Esophagus muscularis mucosa (tissue), 4 donors: ENCODE data around the gene LHX3. TPM values are rescaled to one million over a fixed set of nuclear protein-coding genes. Genes with fewer than 3 reads are reported as not detected.

Source experiments
- DNase-seq: peaks from one replicate; pipeline ENCODE4 v3.0.0-alpha.2; 2017; ENCODE audit errors: extremely low spot score
- H3K27ac ChIP-seq, 4 donors: fragments of 200-600 bp; sonication (generic); replicated peaks in 1 of 4; 1 replicate in 3 of 4; 2 replicates in 1 of 4; pipeline ENCODE4 v1.5.1; 2016 to 2019; ENCODE audit warnings: mild to moderate bottlenecking in 1 of 4
- H3K27me3 ChIP-seq, 4 donors: fragments of 200-600 bp; sonication (generic); one replicate each; pipeline versions ENCODE4 v1.5.1 to v1.6.0; 2016 to 2019
- H3K36me3 ChIP-seq, 4 donors: fragments of 200-600 bp; sonication (generic); one replicate each; pipeline ENCODE4 v1.5.1; 2016 to 2019
- H3K4me1 ChIP-seq, 4 donors: fragments of 200-600 bp; sonication (generic); one replicate each; pipeline ENCODE4 v1.5.1; 2016 to 2019
- H3K4me3 ChIP-seq, 4 donors: fragments of 200-600 bp; sonication (generic); 1 replicate in 2 of 4; 2 replicates in 2 of 4; pipeline ENCODE4 v1.5.1; 2016 to 2019; ENCODE audit warnings: mild to moderate bottlenecking in 4 of 4, moderate library complexity in 1 of 4
- H3K9me3 ChIP-seq, 4 donors: fragments of 200-600 bp; sonication (generic); 1 replicate in 3 of 4; 2 replicates in 1 of 4; pipeline ENCODE4 v1.5.1; 2016 to 2019
- CTCF ChIP-seq, 3 experiments: fragments of 200-600 bp in 2 of 3; fragments of 450-650 bp in 1 of 3; sonication (generic) in 2 of 3; IDR thresholded peaks; one replicate each; pipeline ENCODE4 v1.5.1; 2017 to 2019; ENCODE audit warnings: antibody characterized with exemption in 3 of 3, mild to moderate bottlenecking in 2 of 3, moderate library complexity in 1 of 3
- EP300 ChIP-seq: sonication (generic); formaldehyde crosslinking; IDR thresholded peaks from one replicate; pipeline ENCODE4 v1.6.1; 2017; ENCODE audit warnings: antibody characterized with exemption
- POLR2A ChIP-seq: fragments of 450-650 bp; IDR thresholded peaks from one replicate; pipeline ENCODE4 v1.6.1; 2017; ENCODE audit warnings: antibody characterized with exemption, moderate library complexity, mild to moderate bottlenecking, low read depth
- POLR2AphosphoS5 ChIP-seq, 2 donors: sonication (generic); formaldehyde crosslinking; IDR thresholded peaks; one replicate each; pipeline ENCODE4 v1.6.1; 2017; ENCODE audit warnings: antibody characterized with exemption in 2 of 2
- WGBS: methylation state at CpG from one replicate; pipeline ENCODE4 v1.1.5; 2018; 5-methylcytosine and 5-hydroxymethylcytosine counted together
- intact Hi-C: fragments of 100-400 bp; cut with DNase I; formaldehyde crosslinking; loops from one replicate; pipeline ENCODE4 v1.15.1; 2023
- total RNA-seq, 4 donors: library from RNA; depleted of rRNA; stranded (reverse); fragments of >200 nt; gene quantifications; one replicate each; pipeline versions ENCODE4 v1.1.0 to v1.2.1, GENCODE V29; 2016

LHX3 gene
- total RNA-seq, 4 donors from 2014 or later, result not detected

- Histone ChIP-seq H3K27me3 (peaks cover 3 to 100% (median 90%) of the 10 kb centered on the region in 4 donors), H3K9me3 (no peaks in the 10 kb centered on the region), H3K4me3 (no peak overlapping the region), H3K36me3 (no peaks in the 10 kb centered on the region), H3K27ac (no peak overlapping the region), H3K4me1 (peaks cover 2 to 42% (median 19%) of the 10 kb centered on the region in 4 donors)
- intact Hi-C loops, result no loop called here
- 7% methylated on average over 34 of the region's 71 CpGs for WGBS
- no peak for TF ChIP-seq CTCF (IDR thresholded peaks at IDR 0.05)
- no peak for TF ChIP-seq POLR2AphosphoS5 (IDR thresholded peaks at IDR 0.05)
- TF ChIP-seq EP300, result no peak
- TF ChIP-seq POLR2A, result no peak
- DNase-seq, result no peak
Measured at GRCh38 chr9:136199391-136200288, 5.3 kb downstream of the LHX3 start.

- Histone ChIP-seq H3K36me3 (no peaks in the 10 kb centered on the region), H3K27me3 (peaks cover 3 to 100% (median 89%) of the 10 kb centered on the region in 4 donors), H3K27ac (no peak overlapping the region), H3K4me1 (peaks cover 2 to 44% (median 20%) of the 10 kb centered on the region in 4 donors), H3K9me3 (no peaks in the 10 kb centered on the region), H3K4me3 (no peak overlapping the region)
- TF ChIP-seq CTCF (IDR thresholded peaks at IDR 0.05) (no peak), EP300 (no peak), POLR2AphosphoS5 (IDR thresholded peaks at IDR 0.05) (no peak)
- 1% methylated on average over 22 of the region's 62 CpGs for WGBS
- intact Hi-C loops, result no loop called here
- no peak for DNase-seq
Measured at GRCh38 chr9:136198605-136199083, 6.3 kb downstream of the LHX3 start.

- TF ChIP-seq CTCF (IDR thresholded peaks at IDR 0.05) (no peak), POLR2AphosphoS5 (IDR thresholded peaks at IDR 0.05) (no peak), EP300 (no peak), POLR2A (no peak)
- Histone ChIP-seq H3K27ac (no peak overlapping the region), H3K9me3 (no peaks in the 10 kb centered on the region), H3K4me3 (no peak overlapping the region), H3K4me1 (peaks cover 2 to 48% (median 25%) of the 10 kb centered on the region in 4 donors), H3K36me3 (no peaks in the 10 kb centered on the region), H3K27me3 (peaks cover 3 to 100% (median 90%) of the 10 kb centered on the region in 4 donors)
- no peak for DNase-seq
- intact Hi-C loops, result no loop called here
- WGBS, result 10% methylated on average over 18 of the region's 18 CpGs
Measured at GRCh38 chr9:136197930-136198604, 6.9 kb downstream of the LHX3 start.

GRCh38 chr9:136197084-136197875 is 7.6 kb downstream of the LHX3 start:
- no peak overlapping the region for H3K27ac ChIP-seq
- no peaks in the 10 kb centered on the region for H3K9me3 ChIP-seq
- WGBS, result 5% methylated on average over 10 of the region's 35 CpGs
- DNase-seq, result no peak
- peaks cover 2 to 48% (median 29%) of the 10 kb centered on the region in 4 donors for H3K4me1 ChIP-seq
- H3K4me3 ChIP-seq, result no peak overlapping the region
- peaks cover 3 to 100% (median 92%) of the 10 kb centered on the region in 4 donors for H3K27me3 ChIP-seq
- intact Hi-C loops, result no loop called here
- H3K36me3 ChIP-seq, result no peaks in the 10 kb centered on the region
- no peak for TF ChIP-seq POLR2A
